Measurements from ENCODE around the gene PRSS38. TPM values are rescaled to one million over a fixed set of nuclear protein-coding genes. Genes with fewer than 3 reads are reported as not detected.

PRSS38 gene
- total and polyA plus RNA-seq, 4 donors: not detected

GRCh38 chr1:227793079-227793947 is 22.2 kb upstream of the PRSS38 start:
- no peak overlapping the region for H3K4me3 ChIP-seq
- 89 to 95% methylated on average over 10 of the region's 10 CpGs for WGBS, 2 donors
- no peaks in the 10 kb centered on the region for H3K27me3 ChIP-seq (ENCODE audit: control insufficient read depth in 3 of 3, insufficient read depth in 3 of 3, low read length in 2 of 3)
- no peaks in the 10 kb centered on the region for H3K36me3 ChIP-seq (ENCODE audit: control insufficient read depth in 4 of 4, insufficient read depth in 4 of 4, low read length in 4 of 4)
- ATAC-seq (ENCODE audit: insufficient read depth, low FRiP score) (no peak), DNase-seq (no peak)
- H3K9me3 ChIP-seq (ENCODE audit: control insufficient read depth in 4 of 4, insufficient read depth in 3 of 4, low read length in 3 of 4): peaks cover 0 to 2% (median 0%) of the 10 kb centered on the region in 4 donors
- no peak overlapping the region for H3K9ac ChIP-seq (ENCODE audit: insufficient read depth in 1 of 2, low read length in 2 of 2)
- TF ChIP-seq, protein P1, sequence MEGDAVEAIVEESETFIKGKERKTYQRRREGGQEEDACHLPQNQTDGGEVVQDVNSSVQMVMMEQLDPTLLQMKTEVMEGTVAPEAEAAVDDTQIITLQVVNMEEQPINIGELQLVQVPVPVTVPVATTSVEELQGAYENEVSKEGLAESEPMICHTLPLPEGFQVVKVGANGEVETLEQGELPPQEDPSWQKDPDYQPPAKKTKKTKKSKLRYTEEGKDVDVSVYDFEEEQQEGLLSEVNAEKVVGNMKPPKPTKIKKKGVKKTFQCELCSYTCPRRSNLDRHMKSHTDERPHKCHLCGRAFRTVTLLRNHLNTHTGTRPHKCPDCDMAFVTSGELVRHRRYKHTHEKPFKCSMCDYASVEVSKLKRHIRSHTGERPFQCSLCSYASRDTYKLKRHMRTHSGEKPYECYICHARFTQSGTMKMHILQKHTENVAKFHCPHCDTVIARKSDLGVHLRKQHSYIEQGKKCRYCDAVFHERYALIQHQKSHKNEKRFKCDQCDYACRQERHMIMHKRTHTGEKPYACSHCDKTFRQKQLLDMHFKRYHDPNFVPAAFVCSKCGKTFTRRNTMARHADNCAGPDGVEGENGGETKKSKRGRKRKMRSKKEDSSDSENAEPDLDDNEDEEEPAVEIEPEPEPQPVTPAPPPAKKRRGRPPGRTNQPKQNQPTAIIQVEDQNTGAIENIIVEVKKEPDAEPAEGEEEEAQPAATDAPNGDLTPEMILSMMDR (IDR thresholded peaks at IDR 0.05; ENCODE audit: control extremely low read depth, extremely low read depth): no peak
- H3K27ac ChIP-seq (ENCODE audit: low read depth in 1 of 2, low read length in 1 of 2): no peak overlapping the region
- peaks cover 0 to 38% (median 11%) of the 10 kb centered on the region in 5 donors for H3K4me1 ChIP-seq (ENCODE audit: control insufficient read depth in 5 of 5, insufficient read depth in 5 of 5, low read length in 5 of 5)

DNA sequence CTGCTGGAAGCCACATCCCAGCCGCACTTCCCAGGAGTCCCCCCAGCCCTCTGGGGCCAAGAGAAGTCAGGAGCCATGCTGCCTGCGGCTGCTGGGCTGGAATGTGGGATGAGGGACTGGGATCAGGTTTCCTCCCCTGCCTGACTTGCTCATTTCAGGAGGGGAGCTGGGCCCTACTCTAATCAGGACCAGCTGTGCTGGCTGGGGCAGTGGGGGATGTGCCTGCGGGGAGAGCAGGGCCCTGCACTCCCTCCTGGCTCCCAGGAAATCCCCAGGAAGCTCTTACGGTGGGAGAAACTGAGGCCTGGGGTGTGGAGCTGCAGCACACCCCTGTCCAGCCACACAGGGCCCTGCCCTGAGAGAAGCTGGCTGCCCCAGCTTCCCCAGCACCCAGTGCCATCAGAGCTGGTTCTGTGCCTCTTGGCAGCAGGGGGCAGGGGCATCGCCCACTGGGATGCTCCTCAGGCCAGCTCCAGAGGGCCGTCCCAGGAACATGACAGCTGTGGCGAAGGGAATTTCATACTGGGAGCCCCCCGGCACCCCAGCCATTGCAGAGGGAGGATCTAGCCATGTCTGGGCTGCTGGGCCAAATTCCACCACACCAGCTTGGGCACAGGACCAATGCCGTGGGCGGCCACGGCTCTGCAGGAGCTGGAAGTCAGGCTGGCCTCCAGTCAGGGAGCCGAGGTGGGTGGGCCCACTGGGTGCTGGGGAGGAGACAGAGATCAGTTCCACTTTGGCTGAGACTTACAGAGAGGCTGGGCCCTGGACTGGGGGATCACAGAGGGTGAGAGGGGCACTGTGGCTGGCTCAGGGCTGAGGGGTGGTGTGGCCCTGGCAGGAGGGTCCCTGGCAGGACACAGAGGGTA is 21.3 kb upstream of the PRSS38 start:
- TF ChIP-seq, protein P1 (IDR thresholded peaks at IDR 0.05; ENCODE audit: control extremely low read depth, extremely low read depth): no peak
- Histone ChIP-seq H3K27ac (ENCODE audit: low read depth in 1 of 2, low read length in 1 of 2) (no peak overlapping the region), H3K4me3 (no peak overlapping the region), H3K9me3 (ENCODE audit: control insufficient read depth in 4 of 4, insufficient read depth in 3 of 4, low read length in 3 of 4) (peaks cover 0 to 4% (median 0%) of the 10 kb centered on the region in 4 donors), H3K27me3 (ENCODE audit: control insufficient read depth in 3 of 3, insufficient read depth in 3 of 3, low read length in 2 of 3) (no peaks in the 10 kb centered on the region), H3K4me1 (ENCODE audit: control insufficient read depth in 5 of 5, insufficient read depth in 5 of 5, low read length in 5 of 5) (peaks cover 0 to 29% (median 6%) of the 10 kb centered on the region in 5 donors), H3K36me3 (ENCODE audit: control insufficient read depth in 4 of 4, insufficient read depth in 4 of 4, low read length in 4 of 4) (no peaks in the 10 kb centered on the region), H3K9ac (ENCODE audit: insufficient read depth in 1 of 2, low read length in 2 of 2) (no peak overlapping the region)
- ATAC-seq (ENCODE audit: insufficient read depth, low FRiP score) (peak; percentile 44), DNase-seq (peak; percentile 43 to 68 (median 53))
- 64 to 72% methylated on average over 12 of the region's 12 CpGs for WGBS, 2 donors

DNA sequence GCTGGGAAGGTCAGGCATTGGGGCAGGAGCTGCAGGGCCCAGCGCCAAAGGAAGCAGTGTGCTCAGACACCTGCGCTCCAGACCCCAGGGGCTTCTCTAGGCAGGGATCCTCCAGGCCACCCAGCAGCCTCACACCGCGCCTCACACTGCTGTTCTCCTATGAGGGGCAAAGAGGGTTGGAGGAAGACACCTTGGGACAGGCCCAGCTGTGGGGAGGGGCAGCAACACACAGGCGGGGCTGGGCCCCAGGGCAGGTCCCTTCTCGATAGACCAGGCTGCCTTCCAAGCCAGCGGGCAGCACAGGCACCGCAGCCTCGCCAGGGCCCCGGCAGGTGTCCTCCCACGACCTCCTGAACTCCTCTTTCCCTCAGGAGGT is 20.7 kb upstream of the PRSS38 start:
- H3K4me1 ChIP-seq (ENCODE audit: control insufficient read depth in 5 of 5, insufficient read depth in 5 of 5, low read length in 5 of 5): peaks cover 0 to 27% (median 6%) of the 10 kb centered on the region in 5 donors
- no peaks in the 10 kb centered on the region for H3K27me3 ChIP-seq (ENCODE audit: control insufficient read depth in 3 of 3, insufficient read depth in 3 of 3, low read length in 2 of 3)
- no peak for ATAC-seq (ENCODE audit: insufficient read depth, low FRiP score)
- H3K27ac ChIP-seq (ENCODE audit: low read depth in 1 of 2, low read length in 1 of 2): no peak overlapping the region
- WGBS, 2 donors: 59% methylated on average over 11 of the region's 11 CpGs
- no peak overlapping the region for H3K4me3 ChIP-seq
- no peaks in the 10 kb centered on the region for H3K36me3 ChIP-seq (ENCODE audit: control insufficient read depth in 4 of 4, insufficient read depth in 4 of 4, low read length in 4 of 4)
- H3K9me3 ChIP-seq (ENCODE audit: control insufficient read depth in 4 of 4, insufficient read depth in 3 of 4, low read length in 3 of 4): peaks cover 0 to 4% (median 0%) of the 10 kb centered on the region in 4 donors
- H3K9ac ChIP-seq (ENCODE audit: insufficient read depth in 1 of 2, low read length in 2 of 2): no peak overlapping the region
- TF ChIP-seq, protein P1 (IDR thresholded peaks at IDR 0.05; ENCODE audit: control extremely low read depth, extremely low read depth): no peak
- DNase-seq: no peak

Data from lung (tissue), 12 donors.